A549 treated with AZD2906 at 1 μM for 4 hours (cell line): ENCODE results near the gene FBXO21. TPM values are rescaled to one million over a fixed set of nuclear protein-coding genes. Genes with fewer than 3 reads are reported as not detected.

ENCODE experiments used
- total RNA-seq: library from RNA; stranded (reverse); fragments of 200-300 nt; extraction: Qiagen RNA extraction; gene quantifications from 5 replicates; pipeline ENCODE4 v1.2.3, GENCODE V29; 2022

The FBXO21 gene
- total RNA-seq = 27.4 to 36.2 TPM (median 34.3 TPM) in 5 replicates

GRCh38 chr12:117190210-117190781, at the start of gene FBXO21:
FBXO21 (minus strand) TSS chr12:117190470; CDS start chr12:117190456, 14 bp downstream.

Other genes with a start within 250 kb of the FBXO21 start
- 106 to 153 TPM (median 141 TPM) in 5 replicates for gene TESC, start 91.1 kb downstream of the FBXO21 start, total RNA-seq
- gene NOS1, start 171.2 kb upstream of the FBXO21 start, total RNA-seq = 0.43 to 0.51 TPM (median 0.46 TPM) in 5 replicates